H1 (cell line): ENCODE data around the gene TMEM232.

Experiments used
- CEBPB ChIP-seq: IDR thresholded peaks from 2 replicates; pipeline ENCODE4 v1.6.1; 2012; ENCODE audit warnings: low read depth, low read length
- CTCF ChIP-seq, 3 experiments: IDR thresholded peaks; 1 replicate in 2 of 3; 2 replicates in 1 of 3; pipeline versions ENCODE4 v1.5.1 to v1.6.1; 2011; ENCODE audit warnings: low read length in 3 of 3, mild to moderate bottlenecking in 3 of 3, inconsistent platforms in 2 of 3, low read depth in 1 of 3, moderate library complexity in 1 of 3; ENCODE audit not compliant: insufficient read depth in 1 of 3; ENCODE audit errors: control extremely low read depth in 1 of 3
- POLR2AphosphoS5 ChIP-seq: IDR thresholded peaks from 2 replicates; pipeline ENCODE4 v1.6.1; 2011; ENCODE audit warnings: low read depth, low read length
- TBP ChIP-seq: IDR thresholded peaks from 2 replicates; pipeline ENCODE4 v1.6.1; 2011; ENCODE audit warnings: low read depth, low read length, improper control_type of control experiment

- no peak for TF ChIP-seq POLR2AphosphoS5
- TF ChIP-seq CEBPB = no peak
- TF ChIP-seq CTCF (IDR thresholded peaks at IDR 0.05; ENCODE audit: control extremely low read depth in 1 of 3, insufficient read depth in 1 of 3, low read depth in 1 of 3, low read length in 3 of 3) = no peak
- no peak for TF ChIP-seq TBP
These were observed 230.2 kb downstream of the TMEM232 start for GRCh38 chr5:110496276-110496675.
